Suprapubic skin (tissue), 3 donors: ENCODE data around the gene KMT2C.
"Not testable (repeated sequence)": the region's sequence is repeated elsewhere in the genome, so short reads cannot be mapped to it uniquely, and the experiment has no call there.

Source experiments
- CTCF ChIP-seq, 2 donors: fragments of 200-600 bp in 1 of 2; fragments of 450-650 bp in 1 of 2; sonication (generic) in 1 of 2; IDR thresholded peaks; one replicate each; pipeline ENCODE4 v1.5.1; 2016 to 2019; ENCODE audit warnings: antibody characterized with exemption in 2 of 2, mild to moderate bottlenecking in 1 of 2, moderate library complexity in 1 of 2
- POLR2A ChIP-seq, 2 donors: fragments of 450-650 bp; IDR thresholded peaks; one replicate each; pipeline ENCODE4 v1.6.1; 2017; ENCODE audit warnings: antibody characterized with exemption in 2 of 2, mild to moderate bottlenecking in 2 of 2, moderate library complexity in 2 of 2

- TF ChIP-seq POLR2A, CTCF (IDR thresholded peaks at IDR 0.05): not testable (repeated sequence)
These were observed 173.7 kb downstream of the KMT2C start for GRCh38 chr7:152262146-152262545.
